Endothelial cell (in vitro differentiated cells): Measurements from ENCODE around the gene SPAG9. TPM values are rescaled to one million over a fixed set of nuclear protein-coding genes. Genes with fewer than 3 reads are reported as not detected.

Experiments used
- DNase-seq: peaks from one replicate; pipeline ENCODE4 v3.0.0; 2021; ENCODE audit warnings: low spot score
- H3K27ac Mint-ChIP-seq: one replicate; pipeline ENCODE4 v1.8.0; 2021; ENCODE audit warnings: mixed read lengths, inconsistent platforms; ENCODE audit not compliant: unreplicated experiment
- H3K27me3 Mint-ChIP-seq: one replicate; pipeline ENCODE4 v1.8.0; 2021; ENCODE audit warnings: mild to moderate bottlenecking, moderate library complexity, mixed read lengths, inconsistent platforms; ENCODE audit not compliant: unreplicated experiment
- H3K36me3 Mint-ChIP-seq: one replicate; pipeline ENCODE4 v1.8.0; 2021; ENCODE audit warnings: mild to moderate bottlenecking, low read depth, mixed read lengths, inconsistent platforms; ENCODE audit not compliant: unreplicated experiment
- H3K4me1 Mint-ChIP-seq: one replicate; pipeline ENCODE4 v1.8.0; 2021; ENCODE audit warnings: mild to moderate bottlenecking, mixed read lengths, inconsistent platforms; ENCODE audit not compliant: unreplicated experiment
- H3K4me3 Mint-ChIP-seq: one replicate; pipeline ENCODE4 v1.8.0; 2021; ENCODE audit warnings: mild to moderate bottlenecking, mixed read lengths, inconsistent platforms; ENCODE audit not compliant: unreplicated experiment
- H3K9me3 Mint-ChIP-seq: one replicate; pipeline ENCODE4 v1.8.0; 2021; ENCODE audit warnings: mixed read lengths, inconsistent platforms; ENCODE audit not compliant: unreplicated experiment
- CTCF ChIP-seq: fragments of 200-600 bp; sonication (generic); IDR thresholded peaks from one replicate; pipeline ENCODE4 v1.5.0; 2021; ENCODE audit warnings: antibody characterized with exemption; ENCODE audit not compliant: unreplicated experiment
- total RNA-seq: library from RNA; stranded (reverse); fragmentation: NEBNext Ultra II Directional; extraction: Animal tissue kit (Norgen Biotek cat#: 25700); gene quantifications from one replicate; pipeline ENCODE4 v1.2.1, GENCODE V29; 2021; ENCODE audit not compliant: unreplicated experiment

SPAG9 gene
- total RNA-seq, 1 donor from 2014 or later: 107 TPM

- Mint-ChIP-seq H3K27me3 (no peaks in the 10 kb centered on the region), H3K36me3 (no peaks in the 10 kb centered on the region), H3K4me1 (peaks cover 2% of the 10 kb centered on the region), H3K4me3 (no peak overlapping the region), H3K27ac (no peak overlapping the region), H3K9me3 (no peaks in the 10 kb centered on the region)
- DNase-seq: no peak
- TF ChIP-seq CTCF: no peak
Observed at GRCh38 chr17:51054748-51055147, 65.9 kb downstream of the SPAG9 start.

- no peak for DNase-seq
- Mint-ChIP-seq H3K4me1 (peaks cover 2% of the 10 kb centered on the region), H3K4me3 (no peak overlapping the region), H3K27me3 (no peaks in the 10 kb centered on the region), H3K27ac (no peak overlapping the region), H3K36me3 (no peaks in the 10 kb centered on the region), H3K9me3 (no peaks in the 10 kb centered on the region)
- no peak for TF ChIP-seq CTCF
Observed at GRCh38 chr17:51052235-51052634, 68.4 kb downstream of the SPAG9 start.

GRCh38 chr17:51050291-51051033 lies 70.2 kb downstream of the SPAG9 start:
- DNase-seq: no peak
- Mint-ChIP-seq H3K27me3 (no peaks in the 10 kb centered on the region), H3K4me3 (no peak overlapping the region), H3K9me3 (no peaks in the 10 kb centered on the region), H3K4me1 (peaks cover 5% of the 10 kb centered on the region), H3K27ac (peak overlapping the region; percentile 75), H3K36me3 (no peaks in the 10 kb centered on the region)
- TF ChIP-seq CTCF: no peak

- no peak for TF ChIP-seq CTCF
- no peaks in the 10 kb centered on the region for H3K27me3 Mint-ChIP-seq
- peak; percentile 60 for DNase-seq
- H3K36me3 Mint-ChIP-seq: no peaks in the 10 kb centered on the region
- no peak overlapping the region for H3K27ac Mint-ChIP-seq
- H3K9me3 Mint-ChIP-seq: no peaks in the 10 kb centered on the region
- no peak overlapping the region for H3K4me3 Mint-ChIP-seq
- peaks cover 16% of the 10 kb centered on the region for H3K4me1 Mint-ChIP-seq
Observed at GRCh38 chr17:51046514-51047384, 73.9 kb downstream of the SPAG9 start.

GRCh38 chr17:51046046-51046445 lies 74.6 kb downstream of the SPAG9 start:
- Mint-ChIP-seq H3K27ac (no peak overlapping the region), H3K4me3 (no peak overlapping the region)

More at GRCh38 chr17:51046046-51046445, 74.6 kb downstream of the SPAG9 start:
- H3K36me3 Mint-ChIP-seq: no peaks in the 10 kb centered on the region
- DNase-seq: no peak
- peaks cover 19% of the 10 kb centered on the region for H3K4me1 Mint-ChIP-seq
- no peak for TF ChIP-seq CTCF
- no peaks in the 10 kb centered on the region for H3K9me3 Mint-ChIP-seq
- no peaks in the 10 kb centered on the region for H3K27me3 Mint-ChIP-seq
